PC-9 (cell line): ENCODE data around the gene ZNF630.

ENCODE experiments used
- EZH2 ChIP-seq: fragments of 200-600 bp; sonication (generic); IDR thresholded peaks from 2 replicates; pipeline ENCODE4 v1.8.0; 2017; ENCODE audit warnings: antibody characterized with exemption, low read depth
- TF ChIP-seq, protein P1 (sequence below): fragments of 200-600 bp; sonication (generic); conservative IDR thresholded peaks from 2 replicates; pipeline ENCODE4 v1.6.1; 2017; ENCODE audit warnings: mixed run types, antibody characterized with exemption, mild to moderate bottlenecking, moderate library complexity

DNA sequence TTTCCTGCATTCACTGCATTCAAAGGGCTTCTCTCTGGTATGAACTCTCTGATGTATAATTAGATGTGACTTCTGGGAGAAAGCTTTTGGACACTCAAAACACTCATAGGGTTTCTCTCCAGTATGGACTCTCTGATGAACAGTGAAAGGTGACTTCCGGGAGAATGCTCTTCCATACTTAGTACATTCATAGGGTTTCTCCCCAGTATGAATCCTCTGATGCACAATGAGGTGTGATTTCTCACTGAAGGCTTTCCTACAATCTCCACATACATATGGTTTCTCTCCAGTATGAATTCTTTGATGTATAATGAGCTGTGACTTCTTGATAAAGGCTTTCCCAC lies 12.2 kb downstream of the ZNF630 start:
- TF ChIP-seq, protein P1, sequence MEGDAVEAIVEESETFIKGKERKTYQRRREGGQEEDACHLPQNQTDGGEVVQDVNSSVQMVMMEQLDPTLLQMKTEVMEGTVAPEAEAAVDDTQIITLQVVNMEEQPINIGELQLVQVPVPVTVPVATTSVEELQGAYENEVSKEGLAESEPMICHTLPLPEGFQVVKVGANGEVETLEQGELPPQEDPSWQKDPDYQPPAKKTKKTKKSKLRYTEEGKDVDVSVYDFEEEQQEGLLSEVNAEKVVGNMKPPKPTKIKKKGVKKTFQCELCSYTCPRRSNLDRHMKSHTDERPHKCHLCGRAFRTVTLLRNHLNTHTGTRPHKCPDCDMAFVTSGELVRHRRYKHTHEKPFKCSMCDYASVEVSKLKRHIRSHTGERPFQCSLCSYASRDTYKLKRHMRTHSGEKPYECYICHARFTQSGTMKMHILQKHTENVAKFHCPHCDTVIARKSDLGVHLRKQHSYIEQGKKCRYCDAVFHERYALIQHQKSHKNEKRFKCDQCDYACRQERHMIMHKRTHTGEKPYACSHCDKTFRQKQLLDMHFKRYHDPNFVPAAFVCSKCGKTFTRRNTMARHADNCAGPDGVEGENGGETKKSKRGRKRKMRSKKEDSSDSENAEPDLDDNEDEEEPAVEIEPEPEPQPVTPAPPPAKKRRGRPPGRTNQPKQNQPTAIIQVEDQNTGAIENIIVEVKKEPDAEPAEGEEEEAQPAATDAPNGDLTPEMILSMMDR: no peak
- TF ChIP-seq EZH2: no peak
